Heart left ventricle (tissue), 13 donors: ENCODE results near the gene THEM5.

Experiments used
- POLR2A ChIP-seq, 2 donors: fragments of 450-650 bp; IDR thresholded peaks; one replicate each; pipeline ENCODE4 v1.6.1; 2017; ENCODE audit warnings: antibody characterized with exemption in 2 of 2, mild to moderate bottlenecking in 2 of 2, moderate library complexity in 2 of 2
- TF ChIP-seq, protein P1 (sequence below), 12 donors: fragments of 200-600 bp; sonication (generic) in 4 of 12; IDR thresholded peaks; one replicate each; pipeline versions ENCODE4 v1.5.0 to v1.8.0; 2018 to 2022; ENCODE audit warnings: antibody characterized with exemption in 12 of 12, mild to moderate bottlenecking in 5 of 12
- donor health status: ischemic (EF 13 %, LVEDD 7.1; RV severe dilation, severe dysfunction).
- donor health status: DM: no; HTN: yes; CAD: no.
- donor health status: DM: no; HTN: no; CAD: no.
- donor health status: ischemic (EF 25% LVEDD 6.9; RV normal size, moderate dysfunction).
- donor health status: ischemic (EF 25% LVEDD 5.7; RV mildly dilated, moderate dysfunction).
- donor health status: ischemic (EF 35%, LVEDD 5.7; RV mildly dilated, moderate dysfunction).
- donor health status: nonischemic (EF 11% LVEDD 7.7; RV severe dilation, severe dysfunction).
- donor health status: DM: yes; HTN: yes; CAD: no.
- donor health status: PGD.
- donor health status: ischemic (EF 29% LVEDD 5.4; RV normal size, mild dysfunction).
- donor health status: nonischemic (EF 23%, LVEDD 6.1; RV moderate dilation, normal function).

GRCh38 chr1:151887028-151887427, 33.5 kb upstream of the THEM5 start:
- TF ChIP-seq, protein P1, sequence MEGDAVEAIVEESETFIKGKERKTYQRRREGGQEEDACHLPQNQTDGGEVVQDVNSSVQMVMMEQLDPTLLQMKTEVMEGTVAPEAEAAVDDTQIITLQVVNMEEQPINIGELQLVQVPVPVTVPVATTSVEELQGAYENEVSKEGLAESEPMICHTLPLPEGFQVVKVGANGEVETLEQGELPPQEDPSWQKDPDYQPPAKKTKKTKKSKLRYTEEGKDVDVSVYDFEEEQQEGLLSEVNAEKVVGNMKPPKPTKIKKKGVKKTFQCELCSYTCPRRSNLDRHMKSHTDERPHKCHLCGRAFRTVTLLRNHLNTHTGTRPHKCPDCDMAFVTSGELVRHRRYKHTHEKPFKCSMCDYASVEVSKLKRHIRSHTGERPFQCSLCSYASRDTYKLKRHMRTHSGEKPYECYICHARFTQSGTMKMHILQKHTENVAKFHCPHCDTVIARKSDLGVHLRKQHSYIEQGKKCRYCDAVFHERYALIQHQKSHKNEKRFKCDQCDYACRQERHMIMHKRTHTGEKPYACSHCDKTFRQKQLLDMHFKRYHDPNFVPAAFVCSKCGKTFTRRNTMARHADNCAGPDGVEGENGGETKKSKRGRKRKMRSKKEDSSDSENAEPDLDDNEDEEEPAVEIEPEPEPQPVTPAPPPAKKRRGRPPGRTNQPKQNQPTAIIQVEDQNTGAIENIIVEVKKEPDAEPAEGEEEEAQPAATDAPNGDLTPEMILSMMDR (IDR thresholded peaks at IDR 0.05), result no peak
- TF ChIP-seq POLR2A (IDR thresholded peaks at IDR 0.05), result no peak
